Hematopoietic multipotent progenitor cell treated with erythropoietin and hydrocortisone succinate and interleukin-3 and kit ligand, for 8 days (in vitro differentiated cells): ENCODE results near the gene EBI3.
"Not testable (repeated sequence)": the region's sequence is repeated elsewhere in the genome, so short reads cannot be mapped to it uniquely, and the experiment has no call there.

Experiments used
- DNase-seq: peaks from one replicate; pipeline ENCODE4 v3.0.0-alpha.2; 2015

Gene EBI3

GRCh38 chr19:4200940-4201542 lies 28.3 kb upstream of the EBI3 start:
- no peak for DNase-seq

GRCh38 chr19:4201798-4202197 lies 27.5 kb upstream of the EBI3 start:
- no peak for DNase-seq

- peak; percentile 72 for DNase-seq
Measured at GRCh38 chr19:4206818-4207484, 22.4 kb upstream of the EBI3 start.

GRCh38 chr19:4208385-4209094 lies 20.8 kb upstream of the EBI3 start:
- DNase-seq: peak; percentile 41

GRCh38 chr19:4210166-4210731 lies 19.1 kb upstream of the EBI3 start:
- no peak for DNase-seq

GRCh38 chr19:4213116-4213515 lies 16.2 kb upstream of the EBI3 start:
- DNase-seq: no peak

GRCh38 chr19:4215807-4216206 lies 13.5 kb upstream of the EBI3 start:
- DNase-seq: no peak

- DNase-seq: no peak
Measured at GRCh38 chr19:4216846-4217245, 12.5 kb upstream of the EBI3 start.

GRCh38 chr19:4217429-4218264 lies 11.7 kb upstream of the EBI3 start:
- DNase-seq: no peak

GRCh38 chr19:4218523-4218922 lies 10.8 kb upstream of the EBI3 start:
- not testable (repeated sequence) for DNase-seq

- no peak for DNase-seq
Measured at GRCh38 chr19:4220188-4220587, 9.1 kb upstream of the EBI3 start.

- no peak for DNase-seq
Measured at GRCh38 chr19:4224470-4224869, 4.9 kb upstream of the EBI3 start.

GRCh38 chr19:4225885-4226284 lies 3.4 kb upstream of the EBI3 start:
- DNase-seq: no peak

- no peak for DNase-seq
Measured at GRCh38 chr19:4227771-4228170, 1.6 kb upstream of the EBI3 start.

GRCh38 chr19:4228765-4229178 lies 551 bp upstream of the EBI3 start:
- DNase-seq: no peak

- not testable (repeated sequence) for DNase-seq
Measured at GRCh38 chr19:4230237-4230636, 914 bp downstream of the EBI3 start.

- not testable (repeated sequence) for DNase-seq
Measured at GRCh38 chr19:4231521-4231920, 2.2 kb downstream of the EBI3 start.

GRCh38 chr19:4232139-4232538 lies 2.8 kb downstream of the EBI3 start:
- not testable (repeated sequence) for DNase-seq

GRCh38 chr19:4232614-4233281 lies 3.4 kb downstream of the EBI3 start:
- no peak for DNase-seq

GRCh38 chr19:4233282-4233853 lies 4.0 kb downstream of the EBI3 start:
- peak; percentile 54 for DNase-seq

- DNase-seq: no peak
Measured at GRCh38 chr19:4234142-4234861, 5.0 kb downstream of the EBI3 start.
